ENCODE results near the gene CCNK.

CCNK gene

GRCh38 chr14:99521176-99522024 is 40.2 kb downstream of the CCNK start:
- no peak for DNase-seq

GRCh38 chr14:99522025-99522401 is 40.8 kb downstream of the CCNK start:
- DNase-seq = no peak

GRCh38 chr14:99522457-99522891 is 41.3 kb downstream of the CCNK start:
- DNase-seq = peak; percentile 74

- DNase-seq = no peak
Measured at GRCh38 chr14:99522934-99523703, 41.9 kb downstream of the CCNK start.

- DNase-seq = no peak
Measured at GRCh38 chr14:99523704-99524055, 42.5 kb downstream of the CCNK start.

- DNase-seq = no peak
Measured at GRCh38 chr14:99524091-99524661, 43.0 kb downstream of the CCNK start.

- DNase-seq = peak; percentile 69
Measured at GRCh38 chr14:99524804-99525698, 43.8 kb downstream of the CCNK start.

- no peak for DNase-seq
Measured at GRCh38 chr14:99525699-99526080, 44.5 kb downstream of the CCNK start.

GRCh38 chr14:99527026-99527425 is 45.8 kb downstream of the CCNK start:
- DNase-seq = no peak

- no peak for DNase-seq
Measured at GRCh38 chr14:99527427-99528076, 46.3 kb downstream of the CCNK start.

GRCh38 chr14:99529899-99530298 is 48.7 kb downstream of the CCNK start:
- DNase-seq = no peak

- DNase-seq = peak; percentile 41
Measured at GRCh38 chr14:99530407-99531155, 49.4 kb downstream of the CCNK start.

- DNase-seq = peak; percentile 86
Measured at GRCh38 chr14:99531251-99532096, 50.3 kb downstream of the CCNK start.

- DNase-seq = no peak
Measured at GRCh38 chr14:99532310-99532709, 51.1 kb downstream of the CCNK start.

- no peak for DNase-seq
Measured at GRCh38 chr14:99534333-99534732, 53.1 kb downstream of the CCNK start.

GRCh38 chr14:99534863-99535262 is 53.7 kb downstream of the CCNK start:
- DNase-seq = peak; percentile 52

- no peak for DNase-seq
Measured at GRCh38 chr14:99535448-99535847, 54.2 kb downstream of the CCNK start.

- no peak for DNase-seq
Measured at GRCh38 chr14:99535908-99536778, 54.9 kb downstream of the CCNK start.

- DNase-seq = peak; percentile 87
Measured at GRCh38 chr14:99537399-99537798, 56.2 kb downstream of the CCNK start.

Data from fibroblast of skin of scalp (primary cell).